ENCODE data around the gene STK24.

The STK24 gene

GRCh38 chr13:98398581-98398980 is 178.3 kb downstream of the STK24 start:
- TF ChIP-seq ZBTB7A (IDR thresholded peaks at IDR 0.05; ENCODE audit: low read depth), result no peak
- TF ChIP-seq FOXM1 (IDR thresholded peaks at IDR 0.05; ENCODE audit: borderline replicate concordance, low read depth), result no peak
- no peak for TF ChIP-seq EP300 (IDR thresholded peaks at IDR 0.05; ENCODE audit: borderline replicate concordance)
- TF ChIP-seq REST (IDR thresholded peaks at IDR 0.05; ENCODE audit: low read depth), result no peak
- no peak for TF ChIP-seq EGR1 (IDR thresholded peaks at IDR 0.05)
- TF ChIP-seq YY1 (IDR thresholded peaks at IDR 0.05; ENCODE audit: low read depth), result no peak
- no peak for TF ChIP-seq TAF1 (IDR thresholded peaks at IDR 0.05; ENCODE audit: low read depth)
- no peak for TF ChIP-seq TCF12 (IDR thresholded peaks at IDR 0.05; ENCODE audit: low read depth)
- TF ChIP-seq USF1 (IDR thresholded peaks at IDR 0.05), result no peak
- TF ChIP-seq CREB1 (IDR thresholded peaks at IDR 0.05; ENCODE audit: low read depth), result no peak
- no peak for TF ChIP-seq TEAD4 (IDR thresholded peaks at IDR 0.05)
- TF ChIP-seq CEBPB (IDR thresholded peaks at IDR 0.05), result no peak
- no peak for TF ChIP-seq RAD21 (IDR thresholded peaks at IDR 0.05; ENCODE audit: low read depth)
- TF ChIP-seq MAX (IDR thresholded peaks at IDR 0.05), result no peak
- TF ChIP-seq NFIC (IDR thresholded peaks at IDR 0.05), result no peak

DNA sequence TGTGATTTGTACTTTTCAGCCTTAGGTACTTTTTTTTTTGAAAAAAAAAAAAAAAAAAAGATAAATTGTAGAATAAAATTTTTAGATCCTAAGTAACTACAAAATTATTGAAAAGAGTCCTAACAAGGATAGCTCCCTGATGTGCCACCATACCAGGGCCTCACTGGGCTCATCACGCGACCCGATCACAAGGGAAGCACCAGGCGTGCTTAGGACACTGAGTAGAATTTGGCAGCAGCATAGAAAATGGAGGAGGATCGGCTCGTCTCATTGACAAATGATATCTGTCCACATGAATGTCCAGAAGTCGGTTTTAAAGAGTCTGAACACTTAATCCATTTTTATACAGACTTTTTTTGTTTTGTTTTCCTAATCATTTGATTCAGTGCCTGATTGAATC is 179.0 kb downstream of the STK24 start:
- TF ChIP-seq MAX (IDR thresholded peaks at IDR 0.05), result no peak
- TF ChIP-seq RAD21 (IDR thresholded peaks at IDR 0.05; ENCODE audit: low read depth), result no peak
- TF ChIP-seq USF1 (IDR thresholded peaks at IDR 0.05), result no peak
- TF ChIP-seq TCF12 (IDR thresholded peaks at IDR 0.05; ENCODE audit: low read depth), result no peak
- TF ChIP-seq CEBPB (IDR thresholded peaks at IDR 0.05), result no peak
- no peak for TF ChIP-seq REST (IDR thresholded peaks at IDR 0.05; ENCODE audit: low read depth)
- no peak for TF ChIP-seq TEAD4 (IDR thresholded peaks at IDR 0.05)
- no peak for TF ChIP-seq TAF1 (IDR thresholded peaks at IDR 0.05; ENCODE audit: low read depth)
- TF ChIP-seq CREB1 (IDR thresholded peaks at IDR 0.05; ENCODE audit: low read depth), result no peak
- no peak for TF ChIP-seq EGR1 (IDR thresholded peaks at IDR 0.05)

GRCh38 chr13:98397221-98397620 is 179.7 kb downstream of the STK24 start:
- TF ChIP-seq NFIC (IDR thresholded peaks at IDR 0.05), result no peak
- peak; percentile 37; the same call in 1 of the 2 replicates for TF ChIP-seq RAD21 (IDR thresholded peaks at IDR 0.05; ENCODE audit: low read depth)

GRCh38 chr13:98396071-98396710 is 180.7 kb downstream of the STK24 start:
- TF ChIP-seq EP300 (IDR thresholded peaks at IDR 0.05; ENCODE audit: borderline replicate concordance) (no peak), TEAD4 (IDR thresholded peaks at IDR 0.05) (no peak), MAX (IDR thresholded peaks at IDR 0.05) (no peak), EGR1 (IDR thresholded peaks at IDR 0.05) (no peak), USF1 (IDR thresholded peaks at IDR 0.05) (no peak), TCF12 (IDR thresholded peaks at IDR 0.05; ENCODE audit: low read depth) (no peak), NFIC (IDR thresholded peaks at IDR 0.05) (no peak), REST (IDR thresholded peaks at IDR 0.05; ENCODE audit: low read depth) (no peak), CREB1 (IDR thresholded peaks at IDR 0.05; ENCODE audit: low read depth) (no peak)
